KMS-11 (cell line): ENCODE measurements around the gene PCSK1N.
A peak's percentile ranks its signal among the peaks of the same experiment; 100 is the strongest.

Experiments
- H2AFZ ChIP-seq: fragments of 200-600 bp; sonication (generic); 2 replicates; pipeline ENCODE4 v1.6.1; 2016; ENCODE audit warnings: antibody characterized with exemption, mixed run types, low read depth
- H3K27ac ChIP-seq: fragments of 200-600 bp; sonication (generic); 2 replicates; pipeline ENCODE4 v1.6.1; 2016; ENCODE audit warnings: mild to moderate bottlenecking, mixed run types
- H3K27me3 ChIP-seq: fragments of 200-600 bp; sonication (generic); 2 replicates; pipeline ENCODE4 v1.6.1; 2017; ENCODE audit warnings: mild to moderate bottlenecking, low read depth, mixed run types, moderate library complexity; ENCODE audit not compliant: insufficient read depth
- H3K36me3 ChIP-seq: fragments of 200-600 bp; sonication (generic); 2 replicates; pipeline ENCODE4 v1.6.1; 2017; ENCODE audit warnings: mild to moderate bottlenecking, mixed run types; ENCODE audit not compliant: insufficient read depth
- H3K4me1 ChIP-seq: fragments of 200-600 bp; sonication (generic); 2 replicates; pipeline ENCODE4 v1.6.1; 2016; ENCODE audit warnings: mild to moderate bottlenecking, low read depth, mixed run types; ENCODE audit not compliant: poor library complexity, severe bottlenecking
- H3K4me2 ChIP-seq: fragments of 200-600 bp; sonication (generic); 2 replicates; pipeline ENCODE4 v1.7.0; 2016; ENCODE audit warnings: mild to moderate bottlenecking, mixed run types
- H3K4me3 ChIP-seq: fragments of 200-600 bp; sonication (generic); IDR thresholded peaks from 2 replicates; pipeline ENCODE4 v1.6.1; 2017; ENCODE audit warnings: low read depth, low read length, mixed read lengths; ENCODE audit not compliant: insufficient read depth
- H3K79me2 ChIP-seq: fragments of 200-600 bp; sonication (generic); 2 replicates; pipeline ENCODE4 v1.6.1; 2016; ENCODE audit warnings: low read depth, mixed run types; ENCODE audit not compliant: insufficient read depth
- H3K9ac ChIP-seq: fragments of 200-600 bp; sonication (generic); 2 replicates; pipeline ENCODE4 v1.6.1; 2016; ENCODE audit warnings: mild to moderate bottlenecking, mixed run types
- H4K20me1 ChIP-seq: fragments of 200-600 bp; sonication (generic); 2 replicates; pipeline ENCODE4 v1.6.1; 2016; ENCODE audit warnings: mild to moderate bottlenecking, mixed run types; ENCODE audit not compliant: insufficient read depth
- TF ChIP-seq, protein P1 (sequence below): fragments of 200-600 bp; sonication (generic); conservative IDR thresholded peaks from 2 replicates; pipeline ENCODE4 v1.6.1; 2017; ENCODE audit warnings: low read depth, mild to moderate bottlenecking, antibody characterized with exemption, low read length, moderate library complexity, mixed read lengths

Gene PCSK1N

DNA sequence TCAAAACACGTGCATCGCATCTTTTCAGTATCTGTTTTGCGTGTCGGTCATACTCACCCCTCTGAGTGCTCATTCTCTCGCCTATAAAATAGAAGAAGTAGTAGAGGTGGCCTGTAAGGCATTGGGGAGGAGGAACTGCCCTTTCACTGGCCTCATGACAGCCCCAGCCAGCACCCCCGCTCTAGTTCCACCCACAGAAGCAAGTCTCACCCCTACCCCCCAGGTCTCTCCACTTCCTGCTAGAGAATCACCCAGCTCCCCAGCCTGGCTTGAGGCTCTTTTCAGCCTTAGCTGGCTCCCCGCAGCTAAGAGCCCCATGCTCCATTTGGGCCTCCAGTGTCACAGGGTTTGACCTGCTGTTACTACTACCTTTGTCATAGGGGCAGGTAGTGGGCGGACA is 21.8 kb downstream of the PCSK1N start:
- no peaks in the 10 kb centered on the region for H3K79me2 ChIP-seq
- no peak overlapping the region for H3K4me3 ChIP-seq
- no peak overlapping the region for H2AFZ ChIP-seq
- H3K27ac ChIP-seq = no peak overlapping the region
- H3K4me1 ChIP-seq = no peaks in the 10 kb centered on the region
- no peak overlapping the region for H3K4me2 ChIP-seq
- H3K27me3 ChIP-seq = no peaks in the 10 kb centered on the region
- no peak overlapping the region for H3K9ac ChIP-seq
- TF ChIP-seq, protein P1, sequence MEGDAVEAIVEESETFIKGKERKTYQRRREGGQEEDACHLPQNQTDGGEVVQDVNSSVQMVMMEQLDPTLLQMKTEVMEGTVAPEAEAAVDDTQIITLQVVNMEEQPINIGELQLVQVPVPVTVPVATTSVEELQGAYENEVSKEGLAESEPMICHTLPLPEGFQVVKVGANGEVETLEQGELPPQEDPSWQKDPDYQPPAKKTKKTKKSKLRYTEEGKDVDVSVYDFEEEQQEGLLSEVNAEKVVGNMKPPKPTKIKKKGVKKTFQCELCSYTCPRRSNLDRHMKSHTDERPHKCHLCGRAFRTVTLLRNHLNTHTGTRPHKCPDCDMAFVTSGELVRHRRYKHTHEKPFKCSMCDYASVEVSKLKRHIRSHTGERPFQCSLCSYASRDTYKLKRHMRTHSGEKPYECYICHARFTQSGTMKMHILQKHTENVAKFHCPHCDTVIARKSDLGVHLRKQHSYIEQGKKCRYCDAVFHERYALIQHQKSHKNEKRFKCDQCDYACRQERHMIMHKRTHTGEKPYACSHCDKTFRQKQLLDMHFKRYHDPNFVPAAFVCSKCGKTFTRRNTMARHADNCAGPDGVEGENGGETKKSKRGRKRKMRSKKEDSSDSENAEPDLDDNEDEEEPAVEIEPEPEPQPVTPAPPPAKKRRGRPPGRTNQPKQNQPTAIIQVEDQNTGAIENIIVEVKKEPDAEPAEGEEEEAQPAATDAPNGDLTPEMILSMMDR = no peak
- no peaks in the 10 kb centered on the region for H4K20me1 ChIP-seq
- H3K36me3 ChIP-seq = no peaks in the 10 kb centered on the region

- no peaks in the 10 kb centered on the region for H3K4me1 ChIP-seq
- H3K27me3 ChIP-seq = no peaks in the 10 kb centered on the region
- no peak overlapping the region for H3K27ac ChIP-seq
- no peaks in the 10 kb centered on the region for H3K36me3 ChIP-seq
- H3K9ac ChIP-seq = no peak overlapping the region
- H3K4me3 ChIP-seq = no peak overlapping the region
- no peaks in the 10 kb centered on the region for H4K20me1 ChIP-seq
- H3K4me2 ChIP-seq = no peak overlapping the region
- TF ChIP-seq, protein P1 = no peak
- no peak overlapping the region for H2AFZ ChIP-seq
- no peaks in the 10 kb centered on the region for H3K79me2 ChIP-seq
Measured at GRCh38 chrX:48806081-48806480, 29.3 kb downstream of the PCSK1N start.

DNA sequence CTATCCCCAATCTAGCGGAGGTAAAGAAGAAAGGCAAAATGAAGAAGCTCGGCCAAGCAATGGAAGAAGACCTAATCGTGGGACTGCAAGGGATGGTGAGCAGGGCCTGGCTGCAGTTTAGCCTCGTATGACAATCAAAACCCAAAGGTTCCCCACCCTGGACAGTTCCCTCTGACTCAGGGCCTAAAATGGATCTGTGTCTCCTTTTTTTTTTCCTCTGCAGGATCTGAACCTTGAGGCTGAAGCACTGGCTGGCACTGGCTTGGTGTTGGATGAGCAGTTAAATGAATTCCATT is 32.6 kb downstream of the PCSK1N start:
- no peaks in the 10 kb centered on the region for H3K36me3 ChIP-seq
- H3K9ac ChIP-seq = no peak overlapping the region
- H3K27me3 ChIP-seq = no peaks in the 10 kb centered on the region
- H3K79me2 ChIP-seq = no peaks in the 10 kb centered on the region
- peaks cover 4% of the 10 kb centered on the region for H3K4me1 ChIP-seq
- peak overlapping the region; percentile 23; the same call in 1 of the 2 replicates for H3K27ac ChIP-seq
- no peaks in the 10 kb centered on the region for H4K20me1 ChIP-seq
- peak overlapping the region; percentile 56 for H3K4me2 ChIP-seq
- TF ChIP-seq, protein P1 = no peak
- H2AFZ ChIP-seq = no peak overlapping the region
- H3K4me3 ChIP-seq = no peak overlapping the region

DNA sequence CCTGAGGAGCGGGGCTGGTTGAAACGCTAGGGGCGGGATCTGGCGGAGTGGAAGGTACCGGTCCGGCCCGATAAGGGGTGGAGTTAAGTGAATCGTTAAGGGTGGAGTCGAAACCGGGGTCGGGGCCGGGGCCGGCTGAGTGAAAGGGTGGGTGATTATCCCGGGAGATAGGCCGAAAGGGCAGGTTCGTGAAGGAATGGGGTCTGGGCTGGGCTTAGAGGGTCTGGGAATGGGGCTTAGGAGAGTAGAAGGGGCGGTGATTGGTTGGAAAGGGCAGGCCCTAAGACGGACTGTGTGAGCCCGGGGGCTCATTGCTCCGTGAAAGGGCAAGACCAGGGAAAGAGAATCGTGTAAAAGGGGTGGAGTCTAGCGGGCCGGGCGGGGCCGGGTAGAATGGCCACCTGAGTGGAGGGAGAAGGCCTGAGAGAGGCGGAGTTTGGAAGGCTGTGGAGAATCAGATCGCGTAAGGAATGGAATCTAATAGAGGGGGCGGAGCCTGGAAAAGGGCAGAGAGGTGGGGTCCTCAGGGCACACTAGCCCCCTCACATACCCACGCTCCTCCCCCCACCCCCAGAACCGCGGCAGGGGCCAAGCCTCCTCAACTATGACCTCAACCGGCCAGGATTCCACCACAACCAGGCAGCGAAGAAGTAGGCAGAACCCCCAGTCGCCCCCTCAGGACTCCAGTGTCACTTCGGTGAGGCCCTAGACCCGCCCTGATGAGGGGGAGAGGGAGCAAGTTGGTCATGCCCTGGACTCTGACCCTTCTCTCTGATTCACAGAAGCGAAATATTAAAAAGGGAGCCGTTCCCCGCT is 33.1 kb downstream of the PCSK1N start:
- peaks cover 4% of the 10 kb centered on the region for H3K4me1 ChIP-seq
- peak overlapping the region; percentile 60 for H3K27ac ChIP-seq
- H2AFZ ChIP-seq = peak overlapping the region; percentile 54; the same call in 1 of the 2 replicates
- peak overlapping the region; percentile 56 for H3K4me2 ChIP-seq
- H3K9ac ChIP-seq = peak overlapping the region; percentile 53; the same call in 1 of the 2 replicates
- no peaks in the 10 kb centered on the region for H3K36me3 ChIP-seq
- no peak overlapping the region for H3K4me3 ChIP-seq
- H4K20me1 ChIP-seq = no peaks in the 10 kb centered on the region
- TF ChIP-seq, protein P1 = no peak
- H3K27me3 ChIP-seq = no peaks in the 10 kb centered on the region
- H3K79me2 ChIP-seq = no peaks in the 10 kb centered on the region
